Endothelial cell (in vitro differentiated cells): ENCODE data around the gene CLIC1. TPM values are rescaled to one million over a fixed set of nuclear protein-coding genes. Genes with fewer than 3 reads are reported as not detected.

ENCODE experiments used
- DNase-seq: peaks from one replicate; pipeline ENCODE4 v3.0.0; 2021; ENCODE audit warnings: low spot score
- H3K27ac Mint-ChIP-seq: one replicate; pipeline ENCODE4 v1.8.0; 2021; ENCODE audit warnings: mixed read lengths, inconsistent platforms; ENCODE audit not compliant: unreplicated experiment
- H3K27me3 Mint-ChIP-seq: one replicate; pipeline ENCODE4 v1.8.0; 2021; ENCODE audit warnings: mild to moderate bottlenecking, moderate library complexity, mixed read lengths, inconsistent platforms; ENCODE audit not compliant: unreplicated experiment
- H3K36me3 Mint-ChIP-seq: one replicate; pipeline ENCODE4 v1.8.0; 2021; ENCODE audit warnings: mild to moderate bottlenecking, low read depth, mixed read lengths, inconsistent platforms; ENCODE audit not compliant: unreplicated experiment
- H3K4me1 Mint-ChIP-seq: one replicate; pipeline ENCODE4 v1.8.0; 2021; ENCODE audit warnings: mild to moderate bottlenecking, mixed read lengths, inconsistent platforms; ENCODE audit not compliant: unreplicated experiment
- H3K4me3 Mint-ChIP-seq: one replicate; pipeline ENCODE4 v1.8.0; 2021; ENCODE audit warnings: mild to moderate bottlenecking, mixed read lengths, inconsistent platforms; ENCODE audit not compliant: unreplicated experiment
- H3K9me3 Mint-ChIP-seq: one replicate; pipeline ENCODE4 v1.8.0; 2021; ENCODE audit warnings: mixed read lengths, inconsistent platforms; ENCODE audit not compliant: unreplicated experiment
- total RNA-seq: library from RNA; stranded (reverse); fragmentation: NEBNext Ultra II Directional; extraction: Animal tissue kit (Norgen Biotek cat#: 25700); gene quantifications from one replicate; pipeline ENCODE4 v1.2.1, GENCODE V29; 2021; ENCODE audit not compliant: unreplicated experiment
- TF ChIP-seq, protein P1 (sequence below): fragments of 200-600 bp; sonication (generic); IDR thresholded peaks from one replicate; pipeline ENCODE4 v1.5.0; 2021; ENCODE audit warnings: antibody characterized with exemption; ENCODE audit not compliant: unreplicated experiment

The CLIC1 gene
- total RNA-seq, 1 donor from 2014 or later: 420 TPM

DNA sequence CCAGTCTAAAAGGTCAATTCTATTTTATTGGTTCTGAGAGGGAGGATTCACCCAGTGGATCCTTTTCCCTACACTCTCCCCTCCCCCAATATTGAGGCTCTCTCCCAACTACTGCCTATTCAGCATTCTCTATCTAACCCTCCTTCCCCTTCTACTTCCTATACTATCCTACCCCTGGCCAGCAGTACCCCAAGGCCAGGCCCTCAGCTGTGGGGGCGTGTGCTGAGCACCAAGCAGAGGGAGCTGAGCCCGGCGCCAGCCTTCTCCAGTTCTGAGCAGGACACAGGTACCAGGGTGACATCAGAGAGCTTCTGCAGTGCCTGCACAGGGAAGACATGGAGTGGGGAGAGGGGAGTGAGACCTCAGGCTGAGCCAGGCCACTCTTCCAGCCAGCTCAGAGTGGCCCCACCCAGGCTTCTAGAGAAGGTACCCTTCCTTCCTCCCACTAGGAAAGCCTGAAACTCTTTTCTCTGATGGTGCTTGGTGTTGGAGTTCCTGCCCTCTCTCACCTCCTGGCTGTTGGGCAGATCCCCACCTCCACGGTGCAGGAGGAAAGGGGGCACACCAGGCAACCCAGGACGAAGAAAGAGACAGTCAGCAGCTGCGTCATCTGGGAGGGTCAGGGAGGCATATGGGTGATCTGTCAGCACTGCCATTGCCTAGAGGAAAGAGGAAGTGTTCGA is 9.2 kb downstream of the CLIC1 start:
- peaks cover 11% of the 10 kb centered on the region for H3K27me3 Mint-ChIP-seq
- TF ChIP-seq, protein P1, sequence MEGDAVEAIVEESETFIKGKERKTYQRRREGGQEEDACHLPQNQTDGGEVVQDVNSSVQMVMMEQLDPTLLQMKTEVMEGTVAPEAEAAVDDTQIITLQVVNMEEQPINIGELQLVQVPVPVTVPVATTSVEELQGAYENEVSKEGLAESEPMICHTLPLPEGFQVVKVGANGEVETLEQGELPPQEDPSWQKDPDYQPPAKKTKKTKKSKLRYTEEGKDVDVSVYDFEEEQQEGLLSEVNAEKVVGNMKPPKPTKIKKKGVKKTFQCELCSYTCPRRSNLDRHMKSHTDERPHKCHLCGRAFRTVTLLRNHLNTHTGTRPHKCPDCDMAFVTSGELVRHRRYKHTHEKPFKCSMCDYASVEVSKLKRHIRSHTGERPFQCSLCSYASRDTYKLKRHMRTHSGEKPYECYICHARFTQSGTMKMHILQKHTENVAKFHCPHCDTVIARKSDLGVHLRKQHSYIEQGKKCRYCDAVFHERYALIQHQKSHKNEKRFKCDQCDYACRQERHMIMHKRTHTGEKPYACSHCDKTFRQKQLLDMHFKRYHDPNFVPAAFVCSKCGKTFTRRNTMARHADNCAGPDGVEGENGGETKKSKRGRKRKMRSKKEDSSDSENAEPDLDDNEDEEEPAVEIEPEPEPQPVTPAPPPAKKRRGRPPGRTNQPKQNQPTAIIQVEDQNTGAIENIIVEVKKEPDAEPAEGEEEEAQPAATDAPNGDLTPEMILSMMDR: no peak
- peaks cover 31% of the 10 kb centered on the region for H3K36me3 Mint-ChIP-seq

DNA sequence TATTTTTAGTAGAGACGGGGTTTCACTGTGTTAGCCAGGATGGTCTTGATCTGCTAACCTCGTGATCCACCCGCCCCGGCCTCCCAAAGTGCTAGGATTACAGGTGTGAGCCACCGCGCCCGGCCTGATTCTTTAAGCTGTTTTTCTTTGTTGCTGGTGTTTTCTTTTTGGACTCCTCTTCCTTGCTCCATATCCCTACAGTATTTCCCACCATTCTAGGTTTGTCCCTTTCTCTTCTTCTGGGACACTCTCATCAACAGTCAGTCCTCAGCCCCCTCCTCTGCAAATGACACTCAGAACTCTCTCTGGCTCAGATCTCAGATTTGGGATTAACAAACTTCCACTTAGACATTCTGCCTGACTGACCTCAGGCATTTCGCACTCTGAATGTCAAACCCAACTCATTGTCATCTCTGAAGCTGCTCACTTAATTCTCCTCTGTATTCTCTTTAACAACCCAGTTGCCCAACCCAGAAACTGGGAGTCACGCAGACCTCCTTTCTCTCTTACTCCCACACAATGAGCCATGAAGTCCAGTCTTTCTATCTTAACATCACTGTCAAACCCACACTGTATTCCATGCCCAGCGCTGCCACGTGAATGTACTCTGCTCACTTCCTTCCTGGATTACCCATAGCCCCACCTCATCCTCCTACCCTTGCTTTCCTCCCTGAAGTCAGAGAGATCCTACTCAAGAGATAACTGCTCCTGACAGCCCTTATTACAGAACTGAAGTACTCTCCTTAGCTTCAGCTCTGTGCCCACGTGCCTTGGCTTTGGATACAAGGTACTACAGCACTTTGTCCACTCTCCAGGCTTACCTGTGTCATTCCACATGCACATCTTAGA is 10.6 kb downstream of the CLIC1 start:
- peaks cover 27% of the 10 kb centered on the region for H3K4me1 Mint-ChIP-seq
- no peaks in the 10 kb centered on the region for H3K9me3 Mint-ChIP-seq
- TF ChIP-seq, protein P1: no peak
- H3K4me3 Mint-ChIP-seq: peak overlapping the region; percentile 18
- peaks cover 24% of the 10 kb centered on the region for H3K36me3 Mint-ChIP-seq
- H3K27ac Mint-ChIP-seq: no peak overlapping the region
- H3K27me3 Mint-ChIP-seq: peaks cover 15% of the 10 kb centered on the region
- DNase-seq: no peak

More for the DNA sequence above, 9.2 kb downstream of the CLIC1 start:
- no peak for DNase-seq
- no peaks in the 10 kb centered on the region for H3K9me3 Mint-ChIP-seq
- peak overlapping the region; percentile 28 for H3K27ac Mint-ChIP-seq
- peak overlapping the region; percentile 85 for H3K4me3 Mint-ChIP-seq
- H3K4me1 Mint-ChIP-seq: peaks cover 32% of the 10 kb centered on the region

DNA sequence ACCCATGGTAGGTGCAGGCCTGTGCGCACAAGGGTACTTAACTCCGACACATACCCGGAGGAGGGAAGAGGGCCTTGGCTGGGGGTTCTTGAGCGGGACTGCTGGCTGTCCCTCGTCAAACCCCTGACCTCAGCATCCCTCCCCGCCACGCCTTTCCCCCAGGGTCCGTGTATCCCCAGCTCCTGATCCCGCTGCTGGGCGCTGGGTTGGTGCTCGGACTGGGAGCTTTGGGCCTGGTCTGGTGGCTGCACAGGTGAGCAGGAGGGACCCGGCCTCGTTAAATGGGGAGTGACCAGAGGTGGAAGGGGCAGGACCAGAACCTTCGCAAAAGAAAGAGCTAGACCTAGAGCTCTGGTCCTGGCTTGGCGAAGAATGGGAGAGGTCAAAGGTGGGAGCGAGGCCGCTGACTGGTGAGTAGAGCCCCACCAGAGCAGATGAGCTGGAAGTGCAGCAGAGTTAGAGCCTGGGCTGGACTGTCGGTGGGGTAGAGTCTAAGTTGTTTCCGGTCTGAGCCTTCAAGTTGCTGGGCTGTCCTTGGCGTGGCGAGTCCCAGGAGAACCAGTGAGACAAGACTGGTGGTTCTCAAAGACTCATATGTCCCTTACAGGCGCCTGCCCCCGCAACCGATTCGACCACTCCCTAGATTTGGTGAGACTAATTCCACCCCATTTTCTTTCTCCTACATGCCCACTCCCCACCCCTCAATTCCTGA is 12.2 kb downstream of the CLIC1 start:
- TF ChIP-seq, protein P1: no peak
- Mint-ChIP-seq H3K9me3 (no peaks in the 10 kb centered on the region), H3K27ac (no peak overlapping the region), H3K36me3 (peaks cover 29% of the 10 kb centered on the region), H3K27me3 (peaks cover 12% of the 10 kb centered on the region), H3K4me3 (no peak overlapping the region), H3K4me1 (peaks cover 23% of the 10 kb centered on the region)
- DNase-seq: no peak

DNA sequence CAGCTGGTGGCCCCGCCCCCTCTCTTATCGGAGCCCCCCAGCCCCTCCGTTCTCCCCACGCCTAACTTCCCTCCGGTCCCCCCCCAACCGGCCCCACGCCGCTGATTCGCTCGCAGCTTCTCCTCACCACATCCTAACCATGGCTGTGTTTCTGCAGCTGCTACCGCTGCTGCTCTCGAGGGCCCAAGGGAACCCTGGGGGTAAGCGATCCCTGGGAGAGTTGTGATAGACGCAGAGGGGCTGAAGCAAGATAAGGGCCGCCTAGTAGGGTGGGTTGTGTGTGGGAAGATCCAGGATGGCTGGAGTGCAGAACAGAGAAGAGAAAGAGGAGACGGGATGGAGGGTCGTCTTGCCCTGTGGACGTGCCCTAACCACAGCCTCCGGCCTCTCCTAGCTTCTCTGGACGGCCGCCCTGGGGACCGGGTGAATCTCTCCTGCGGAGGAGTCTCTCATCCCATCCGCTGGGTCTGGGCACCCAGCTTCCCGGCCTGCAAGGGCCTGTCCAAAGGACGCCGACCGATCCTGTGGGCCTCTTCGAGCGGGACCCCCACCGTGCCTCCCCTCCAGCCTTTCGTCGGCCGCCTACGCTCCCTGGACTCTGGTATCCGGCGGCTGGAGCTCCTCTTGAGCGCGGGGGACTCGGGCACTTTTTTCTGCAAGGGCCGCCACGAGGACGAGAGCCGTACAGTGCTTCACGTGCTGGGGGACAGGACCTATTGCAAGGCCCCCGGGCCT is 12.9 kb downstream of the CLIC1 start, which contains the start of gene MPIG6B:
TSS of gene MPIG6B (plus strand) at position 129 of the 735 bp plus-strand sequence. CDS start at position 140, 11 bp downstream.
- H3K27ac Mint-ChIP-seq: no peak within 1 kb of the TSS
- no peak for DNase-seq
- peaks cover 19% of the 10 kb centered on the region for H3K4me1 Mint-ChIP-seq
- H3K4me3 Mint-ChIP-seq: no peak within 1 kb of the TSS
- no peaks in the 10 kb centered on the region for H3K9me3 Mint-ChIP-seq
- peaks cover 29% of the 10 kb centered on the region for H3K36me3 Mint-ChIP-seq
- TF ChIP-seq, protein P1: no peak
- peaks cover 11% of the 10 kb centered on the region for H3K27me3 Mint-ChIP-seq
